Smooth muscle cell (in vitro differentiated cells): ENCODE data around the gene RCBTB2. TPM values are rescaled to one million over a fixed set of nuclear protein-coding genes. Genes with fewer than 3 reads are reported as not detected.

ENCODE experiments used
- DNase-seq: peaks from one replicate; lab custom pipeline; 2025; ENCODE audit not compliant: unreplicated experiment; lab: John Stamatoyannopoulos, UW
- H2AFZ ChIP-seq: fragments of 200-600 bp; sonication (generic); 2 replicates; pipeline ENCODE4 v1.6.0; 2016; ENCODE audit warnings: antibody characterized with exemption, low read depth, mild to moderate bottlenecking
- H3F3A ChIP-seq: fragments of 200-600 bp; sonication (generic); 2 replicates; pipeline ENCODE4 v1.6.0; 2017; ENCODE audit warnings: antibody characterized with exemption, low read depth
- H3K27ac ChIP-seq: fragments of 200-600 bp; sonication (generic); 2 replicates; pipeline ENCODE4 v1.5.1; 2016; ENCODE audit warnings: low read depth, mild to moderate bottlenecking
- H3K27me3 ChIP-seq: fragments of 200-600 bp; sonication (generic); 2 replicates; pipeline ENCODE4 v1.6.1; 2016; ENCODE audit warnings: low read depth, mild to moderate bottlenecking
- H3K36me3 ChIP-seq: fragments of 200-600 bp; sonication (generic); 2 replicates; pipeline ENCODE4 v1.5.1; 2016; ENCODE audit warnings: low read depth
- H3K4me1 ChIP-seq: fragments of 200-600 bp; sonication (generic); 2 replicates; pipeline ENCODE4 v1.5.1; 2016; ENCODE audit warnings: low read depth
- H3K4me2 ChIP-seq: fragments of 200-600 bp; sonication (generic); 2 replicates; pipeline ENCODE4 v1.6.0; 2016; ENCODE audit warnings: mild to moderate bottlenecking
- H3K4me3 ChIP-seq: fragments of 200-600 bp; sonication (generic); 2 replicates; pipeline ENCODE4 v1.5.1; 2016; ENCODE audit warnings: mild to moderate bottlenecking
- H3K79me2 ChIP-seq: fragments of 200-600 bp; sonication (generic); 2 replicates; pipeline ENCODE4 v1.6.0; 2016; ENCODE audit warnings: low read depth, mild to moderate bottlenecking
- H3K9ac ChIP-seq: fragments of 200-600 bp; sonication (generic); 2 replicates; pipeline ENCODE4 v1.6.0; 2016; ENCODE audit warnings: low read depth
- H3K9me3 ChIP-seq: fragments of 200-600 bp; sonication (generic); replicated peaks from 2 replicates; pipeline ENCODE4 v1.5.1; 2016; ENCODE audit warnings: low read depth
- H4K20me1 ChIP-seq: fragments of 200-600 bp; sonication (generic); 2 replicates; pipeline ENCODE4 v1.6.0; 2016; ENCODE audit warnings: low read depth
- CTCF ChIP-seq: fragments of 200-600 bp; sonication (generic); IDR thresholded peaks from 2 replicates; pipeline ENCODE4 v1.5.1; 2017; ENCODE audit warnings: borderline replicate concordance, mild to moderate bottlenecking, antibody characterized with exemption; ENCODE audit not compliant: insufficient read depth, poor library complexity, severe bottlenecking
- WGBS: methylation state at CpG from one replicate; pipeline ENCODE4 v1.1.7; 2016; ENCODE audit warnings: low lambda C conversion rate; 5-methylcytosine and 5-hydroxymethylcytosine counted together
- polyA plus RNA-seq: library from polyadenylated mRNA; unstranded; fragments of >200 nt; fragmentation: Nextera tagmentation; extraction: Ambion mirVana; gene quantifications from 2 replicates; pipeline ENCODE4 v1.2.1, GENCODE V29; 2016
- total RNA-seq: library from RNA; depleted of rRNA; stranded (reverse); fragments of >200 nt; gene quantifications from 2 replicates; pipeline ENCODE4 v1.2.3, GENCODE V29; 2014

RCBTB2 gene
- total and polyA plus RNA-seq, 2 experiments from 2014 or later = 3.7 to 5.0 TPM

- H3K79me2 ChIP-seq = no peaks in the 10 kb centered on the region
- H3F3A ChIP-seq = no peaks in the 10 kb centered on the region
- no peaks in the 10 kb centered on the region for H3K36me3 ChIP-seq
- H4K20me1 ChIP-seq = no peaks in the 10 kb centered on the region
- DNase-seq = no peak
- H3K4me2 ChIP-seq = peak overlapping the region; percentile 78
- no peak overlapping the region for H3K4me3 ChIP-seq
- H2AFZ ChIP-seq = peak overlapping the region; percentile 69
- H3K9ac ChIP-seq = no peak overlapping the region
- H3K27me3 ChIP-seq = no peaks in the 10 kb centered on the region
- WGBS = 77% methylated on average over 1 of the region's 1 CpG
- TF ChIP-seq CTCF = no peak
- no peaks in the 10 kb centered on the region for H3K9me3 ChIP-seq
- H3K27ac ChIP-seq = peak overlapping the region; percentile 19
- H3K4me1 ChIP-seq = no peaks in the 10 kb centered on the region
These were observed 40.8 kb downstream of the RCBTB2 start for GRCh38 chr13:48492096-48492440.

- Histone ChIP-seq H3K9ac (no peak overlapping the region), H3K36me3 (no peaks in the 10 kb centered on the region), H3K4me2 (no peak overlapping the region), H2AFZ (no peak overlapping the region), H3F3A (no peaks in the 10 kb centered on the region), H3K27ac (no peak overlapping the region), H3K79me2 (no peaks in the 10 kb centered on the region), H3K9me3 (no peaks in the 10 kb centered on the region), H3K27me3 (no peaks in the 10 kb centered on the region), H4K20me1 (no peaks in the 10 kb centered on the region), H3K4me3 (no peak overlapping the region), H3K4me1 (no peaks in the 10 kb centered on the region)
- no peak for DNase-seq
- TF ChIP-seq CTCF = no peak
These were observed 41.3 kb downstream of the RCBTB2 start for GRCh38 chr13:48491423-48492095.

DNA sequence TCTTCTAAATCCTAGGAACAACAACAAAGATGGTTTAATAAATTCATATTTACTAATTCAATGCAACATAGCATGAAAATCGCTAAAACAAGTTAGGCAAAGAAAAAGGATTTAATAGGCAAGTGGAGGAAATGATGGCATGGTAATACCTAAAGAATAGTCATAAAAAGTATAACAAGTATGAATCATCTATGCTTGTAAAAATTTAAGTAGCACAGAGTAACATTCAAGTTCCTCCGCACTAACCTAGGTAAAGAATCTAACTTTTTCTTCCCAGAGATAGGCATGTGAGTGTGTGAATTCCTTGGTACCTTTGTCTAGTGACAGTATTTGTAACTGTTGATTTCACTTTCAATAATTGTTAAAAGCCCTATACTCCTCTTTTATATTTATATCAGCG lies 42.6 kb downstream of the RCBTB2 start:
- no peak overlapping the region for H3K9ac ChIP-seq
- H3K79me2 ChIP-seq = no peaks in the 10 kb centered on the region
- no peak overlapping the region for H3K27ac ChIP-seq
- no peaks in the 10 kb centered on the region for H3F3A ChIP-seq
- H3K9me3 ChIP-seq = no peaks in the 10 kb centered on the region
- no peaks in the 10 kb centered on the region for H4K20me1 ChIP-seq
- no peak for TF ChIP-seq CTCF
- H3K27me3 ChIP-seq = no peaks in the 10 kb centered on the region
- WGBS = 83% methylated on average over 3 of the region's 3 CpGs
- no peak overlapping the region for H3K4me2 ChIP-seq
- no peaks in the 10 kb centered on the region for H3K4me1 ChIP-seq
- no peak overlapping the region for H3K4me3 ChIP-seq
- no peaks in the 10 kb centered on the region for H3K36me3 ChIP-seq
- DNase-seq = no peak
- no peak overlapping the region for H2AFZ ChIP-seq

GRCh38 chr13:48489666-48490065 lies 43.2 kb downstream of the RCBTB2 start:
- TF ChIP-seq CTCF = no peak
- no peak for DNase-seq
- Histone ChIP-seq H3K4me3 (no peak overlapping the region), H3F3A (no peaks in the 10 kb centered on the region), H3K9me3 (no peaks in the 10 kb centered on the region), H3K79me2 (no peaks in the 10 kb centered on the region), H3K27me3 (no peaks in the 10 kb centered on the region), H3K4me2 (no peak overlapping the region), H3K9ac (no peak overlapping the region), H3K27ac (no peak overlapping the region), H3K4me1 (no peaks in the 10 kb centered on the region), H2AFZ (no peak overlapping the region), H3K36me3 (no peaks in the 10 kb centered on the region), H4K20me1 (no peaks in the 10 kb centered on the region)
